Activated T-cell treated with anti-CD3 and anti-CD28 coated beads, Interleukin-2, amount 50 U/mL, for 72 hours (primary cell): ENCODE measurements around the gene LENG9. TPM values are rescaled to one million over a fixed set of nuclear protein-coding genes. Genes with fewer than 3 reads are reported as not detected.
A peak's percentile ranks its signal among the peaks of the same experiment; 100 is the strongest.
"Not testable (repeated sequence)": the region's sequence is repeated elsewhere in the genome, so short reads cannot be mapped to it uniquely, and the experiment has no call there.

Source experiments
- ATAC-seq, 2 donors: fragments of 150-1000 bp; cut with Tn5 transposase; replicated peaks in 1 of 2; 2 replicates each; pipeline ENCODE4 v1.10.0; 2021; ENCODE audit warnings: moderate library complexity in 2 of 2, mild to moderate bottlenecking in 1 of 2
- DNase-seq, 2 donors: peaks; one replicate each; pipeline ENCODE4 v3.0.0; 2021 to 2022; ENCODE audit warnings: mixed read lengths in 1 of 2
- H3K27ac Mint-ChIP-seq: one replicate; pipeline ENCODE4 v1.8.0; 2022; ENCODE audit warnings: mild to moderate bottlenecking, moderate library complexity, mixed read lengths
- H3K27me3 Mint-ChIP-seq: one replicate; pipeline ENCODE4 v1.8.0; 2022; ENCODE audit warnings: low read depth, mixed read lengths
- H3K36me3 Mint-ChIP-seq, 2 donors: one replicate each; pipeline ENCODE4 v1.8.0; 2022; ENCODE audit warnings: mixed read lengths in 2 of 2, mild to moderate bottlenecking in 1 of 2; ENCODE audit not compliant: insufficient read depth in 2 of 2
- H3K4me1 Mint-ChIP-seq: one replicate; pipeline ENCODE4 v1.8.0; 2022; ENCODE audit warnings: low read depth, mixed read lengths
- H3K4me3 Mint-ChIP-seq, 2 donors: one replicate each; pipeline ENCODE4 v1.8.0; 2022; ENCODE audit warnings: mild to moderate bottlenecking in 2 of 2, mixed read lengths in 2 of 2, moderate library complexity in 2 of 2
- H3K9me3 Mint-ChIP-seq, 2 donors: one replicate each; pipeline ENCODE4 v1.8.0; 2022; ENCODE audit warnings: mixed read lengths in 2 of 2
- total RNA-seq, 2 donors: library from RNA; stranded (reverse); gene quantifications; one replicate each; pipeline ENCODE4 v1.2.3, GENCODE V29; 2022

The LENG9 gene
- total RNA-seq, 2 donors from 2014 or later = 3.1 to 5.8 TPM

GRCh38 chr19:54452626-54453025, 11.0 kb downstream of the LENG9 start:
- Mint-ChIP-seq H3K36me3 (peaks cover 22 to 25% of the 10 kb centered on the region in 2 donors), H3K4me1 (peaks cover 25% of the 10 kb centered on the region), H3K27me3 (no peaks in the 10 kb centered on the region), H3K9me3 (no peaks in the 10 kb centered on the region), H3K4me3 (no peak overlapping the region), H3K27ac (no peak overlapping the region)
- DNase-seq (no peak), ATAC-seq (no peak)

- no peaks in the 10 kb centered on the region for H3K27me3 Mint-ChIP-seq
- DNase-seq (no peak), ATAC-seq (no peak)
- no peaks in the 10 kb centered on the region for H3K9me3 Mint-ChIP-seq
- peak overlapping the region; percentile 74 for H3K27ac Mint-ChIP-seq
- H3K4me3 Mint-ChIP-seq = peak overlapping the region in 1 of 2 donors; percentile 91
- H3K36me3 Mint-ChIP-seq = peaks cover 22 to 25% of the 10 kb centered on the region in 2 donors
- H3K4me1 Mint-ChIP-seq = peaks cover 29% of the 10 kb centered on the region
These were observed 11.6 kb downstream of the LENG9 start for GRCh38 chr19:54451997-54452396.

DNA sequence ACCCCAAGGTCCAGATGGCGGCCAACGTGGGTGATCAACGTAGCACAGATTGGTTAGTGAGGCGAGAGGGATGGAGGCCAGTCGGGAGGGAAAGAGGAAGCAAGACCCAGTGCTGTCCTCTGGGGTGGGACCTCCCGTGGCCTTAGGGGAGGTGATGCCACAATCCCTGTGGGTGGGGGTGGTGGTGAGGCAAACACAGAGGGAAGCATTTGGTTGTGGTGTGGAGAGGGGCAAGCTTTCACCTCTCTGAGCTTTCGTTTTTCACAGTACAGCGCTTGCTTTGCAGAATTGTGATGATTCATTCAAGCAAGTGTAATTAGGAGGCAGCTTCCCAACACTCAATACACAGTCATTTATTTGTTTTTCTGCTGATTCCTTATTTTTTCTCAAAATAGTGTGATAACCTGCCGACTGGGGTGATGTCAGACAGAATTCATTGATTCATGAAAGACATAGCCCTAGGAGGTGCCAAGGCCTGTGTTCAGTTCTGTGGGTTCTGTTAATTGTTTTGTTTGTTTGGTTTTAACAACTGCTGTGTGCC, 12.2 kb downstream of the LENG9 start:
- H3K27me3 Mint-ChIP-seq = no peaks in the 10 kb centered on the region
- DNase-seq (no peak), ATAC-seq (no peak)
- peak overlapping the region; percentile 91 to 99 for H3K4me3 Mint-ChIP-seq
- peaks cover 31% of the 10 kb centered on the region for H3K4me1 Mint-ChIP-seq
- no peaks in the 10 kb centered on the region for H3K9me3 Mint-ChIP-seq
- H3K36me3 Mint-ChIP-seq = peaks cover 22 to 25% of the 10 kb centered on the region in 2 donors
- H3K27ac Mint-ChIP-seq = peak overlapping the region; percentile 99

- H3K36me3 Mint-ChIP-seq = peaks cover 22 to 24% of the 10 kb centered on the region in 2 donors
- peak overlapping the region; percentile 99 for H3K27ac Mint-ChIP-seq
- H3K27me3 Mint-ChIP-seq = no peaks in the 10 kb centered on the region
- peak overlapping the region; percentile 91 to 99 for H3K4me3 Mint-ChIP-seq
- ATAC-seq = peak in 1 of 2 donors; percentile 1
- no peak for DNase-seq
- peaks cover 31% of the 10 kb centered on the region for H3K4me1 Mint-ChIP-seq
- no peaks in the 10 kb centered on the region for H3K9me3 Mint-ChIP-seq
These were observed 13.9 kb downstream of the LENG9 start for GRCh38 chr19:54449701-54450069.

DNA sequence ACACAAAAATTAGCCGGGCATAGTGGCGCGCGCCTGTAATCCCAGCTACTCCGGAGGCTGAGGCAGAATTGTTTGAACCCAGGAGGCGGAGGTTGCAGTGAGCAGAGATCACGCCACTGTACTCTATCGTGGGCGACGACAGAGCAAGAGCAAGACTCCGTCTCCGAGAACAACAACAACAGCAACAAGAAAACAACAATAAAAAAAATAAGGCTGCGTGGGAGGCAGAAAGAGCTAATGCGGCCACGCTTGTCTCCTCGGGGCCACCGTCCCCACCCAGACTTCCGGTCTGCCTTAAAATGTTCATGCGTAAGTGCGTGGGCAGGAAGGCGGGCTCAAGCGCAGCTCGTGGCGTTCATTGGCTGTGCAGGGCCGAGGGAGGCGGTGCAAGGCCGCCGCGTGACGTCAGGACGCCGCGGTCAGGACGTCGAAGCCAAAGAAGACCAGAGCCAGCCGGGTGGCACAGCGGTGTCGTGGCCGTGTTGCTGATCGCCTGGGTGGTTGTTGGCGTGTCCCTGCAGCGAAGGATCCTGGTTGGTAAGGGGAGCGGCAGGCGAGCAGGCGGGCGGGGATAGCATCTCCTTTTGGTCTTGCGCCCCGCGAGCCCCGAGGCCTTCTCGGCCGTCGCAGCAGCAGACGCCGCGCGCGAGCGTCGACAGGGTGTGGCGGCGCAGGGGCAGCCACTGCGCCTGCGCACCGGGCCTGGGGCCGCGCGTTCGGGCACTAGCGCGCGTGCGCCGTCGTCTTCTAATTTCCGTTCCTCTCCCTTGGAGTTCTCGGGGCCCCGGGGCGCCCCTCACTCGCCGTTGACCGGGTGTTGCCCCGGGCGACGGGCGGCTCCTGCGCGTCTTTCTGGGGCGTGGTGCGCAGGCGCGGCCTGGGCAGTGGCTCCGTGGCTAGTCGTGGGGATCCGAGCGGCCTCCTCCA, 14.5 kb downstream of the LENG9 start, which contains the start of gene LENG8:
LENG8 (plus strand) TSS at position 426 of the 927 bp plus-strand sequence. CDS start 2,146 bp downstream, outside the sequence.
- Mint-ChIP-seq H3K4me3 (peak within 1 kb of the TSS; percentile 91 to 99), H3K27me3 (no peaks in the 10 kb centered on the region), H3K4me1 (peaks cover 31% of the 10 kb centered on the region), H3K27ac (peak within 1 kb of the TSS; percentile 99), H3K36me3 (peaks cover 23 to 24% of the 10 kb centered on the region in 2 donors), H3K9me3 (no peaks in the 10 kb centered on the region)
- peak; percentile 97 to 98 for DNase-seq
- peak; percentile 93 for ATAC-seq

DNA sequence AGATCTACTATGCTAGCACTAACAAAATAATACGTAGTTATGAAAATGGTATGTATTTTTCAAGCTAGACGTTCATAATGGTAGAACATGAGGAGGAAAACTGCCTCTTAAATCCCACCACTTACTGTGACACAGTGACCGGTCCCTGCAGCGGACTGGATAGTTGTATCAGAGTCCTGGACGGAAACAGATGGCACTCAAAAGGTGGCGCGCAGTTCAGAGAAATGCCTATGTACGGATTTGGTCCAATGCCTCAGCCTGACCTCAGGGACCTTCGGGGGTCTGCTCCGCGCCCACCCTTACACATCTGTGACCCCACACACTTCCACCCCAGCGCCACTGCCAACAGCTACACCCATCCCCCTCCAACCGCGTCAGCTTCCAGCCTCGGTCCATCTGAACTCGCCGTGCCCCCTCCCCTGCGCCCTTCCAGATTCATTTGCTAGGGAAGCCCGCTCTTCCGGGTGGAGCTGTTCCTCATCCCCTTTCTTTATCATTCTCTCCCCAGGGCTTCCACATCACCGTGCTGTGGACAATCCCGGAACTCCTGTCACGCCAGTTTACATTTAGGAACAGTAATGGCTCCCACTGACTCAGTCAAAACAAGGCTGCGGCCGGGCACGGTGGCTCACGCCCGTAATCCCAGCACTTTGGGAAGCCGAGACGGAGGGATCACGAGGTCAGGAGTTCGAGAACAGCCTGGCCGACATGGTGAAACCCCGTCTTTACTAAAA, 15.4 kb downstream of the LENG9 start:
- Mint-ChIP-seq H3K9me3 (no peaks in the 10 kb centered on the region), H3K36me3 (peaks cover 24% of the 10 kb centered on the region in 2 donors), H3K27ac (peak overlapping the region; percentile 97), H3K4me1 (peaks cover 31% of the 10 kb centered on the region), H3K4me3 (peak overlapping the region; percentile 91 to 99), H3K27me3 (no peaks in the 10 kb centered on the region)
- ATAC-seq (peak; percentile 14 to 39), DNase-seq (peak in 1 of 2 donors; percentile 51)

DNA sequence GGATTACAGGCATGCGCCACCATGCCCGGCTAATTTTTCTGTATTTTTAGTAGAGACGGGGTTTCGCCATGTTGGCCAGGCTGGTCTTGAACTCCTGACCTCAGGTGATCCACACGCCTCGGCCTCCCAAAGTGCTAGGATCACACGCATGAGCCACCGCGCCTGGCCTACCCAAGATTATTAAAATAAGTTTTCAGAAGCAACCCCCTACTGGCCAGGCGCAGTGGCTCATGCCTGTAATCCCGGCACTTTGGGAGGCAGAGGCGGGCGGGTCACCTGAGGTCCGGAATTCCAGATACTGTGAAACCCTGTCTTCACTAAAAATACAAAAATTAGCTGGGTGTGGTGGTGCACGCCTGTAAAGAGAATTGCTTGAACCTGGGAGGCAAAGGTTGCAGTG, 17.2 kb downstream of the LENG9 start:
- not testable (repeated sequence) for H3K27me3 Mint-ChIP-seq

DNA sequence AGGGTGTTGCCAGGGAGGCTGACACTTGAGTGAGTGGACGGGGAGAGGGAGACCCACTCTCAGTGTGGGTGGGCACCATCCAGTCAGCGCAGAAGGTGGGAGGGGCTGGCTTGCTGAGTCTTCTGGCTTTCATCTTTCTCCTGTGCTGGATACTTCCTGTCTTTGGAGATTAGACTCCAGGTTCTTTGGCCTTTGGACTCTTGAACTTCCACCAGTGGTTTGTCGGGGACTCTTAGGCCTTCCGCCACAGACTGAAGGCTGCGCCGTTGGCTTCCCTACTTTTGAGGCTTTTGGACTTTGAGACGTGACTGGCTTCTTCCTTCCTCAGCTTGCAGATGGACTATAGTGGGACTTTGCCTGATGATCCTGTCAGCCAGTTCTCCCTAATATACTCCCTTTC, 18.8 kb downstream of the LENG9 start:
- Mint-ChIP-seq H3K36me3 (peaks cover 14 to 15% of the 10 kb centered on the region in 2 donors), H3K4me3 (no peak overlapping the region), H3K27me3 (no peaks in the 10 kb centered on the region), H3K9me3 (no peaks in the 10 kb centered on the region), H3K4me1 (peaks cover 22% of the 10 kb centered on the region), H3K27ac (no peak overlapping the region)
- ATAC-seq (no peak), DNase-seq (no peak)

More for the DNA sequence above, 17.2 kb downstream of the LENG9 start:
- not testable (repeated sequence) for H3K27ac Mint-ChIP-seq, H3K4me3 Mint-ChIP-seq, DNase-seq, H3K9me3 Mint-ChIP-seq, ATAC-seq
- peaks cover 23 to 25% of the 10 kb centered on the region in 2 donors for H3K36me3 Mint-ChIP-seq
- peaks cover 31% of the 10 kb centered on the region for H3K4me1 Mint-ChIP-seq

GRCh38 chr19:54440641-54441040, 22.9 kb downstream of the LENG9 start:
- H3K4me1 Mint-ChIP-seq = peaks cover 6% of the 10 kb centered on the region
- no peaks in the 10 kb centered on the region for H3K27me3 Mint-ChIP-seq
- H3K27ac Mint-ChIP-seq = no peak overlapping the region
- peaks cover 5 to 15% of the 10 kb centered on the region in 2 donors for H3K36me3 Mint-ChIP-seq
- H3K4me3 Mint-ChIP-seq = no peak overlapping the region
- DNase-seq (no peak), ATAC-seq (no peak)
- no peaks in the 10 kb centered on the region for H3K9me3 Mint-ChIP-seq

DNA sequence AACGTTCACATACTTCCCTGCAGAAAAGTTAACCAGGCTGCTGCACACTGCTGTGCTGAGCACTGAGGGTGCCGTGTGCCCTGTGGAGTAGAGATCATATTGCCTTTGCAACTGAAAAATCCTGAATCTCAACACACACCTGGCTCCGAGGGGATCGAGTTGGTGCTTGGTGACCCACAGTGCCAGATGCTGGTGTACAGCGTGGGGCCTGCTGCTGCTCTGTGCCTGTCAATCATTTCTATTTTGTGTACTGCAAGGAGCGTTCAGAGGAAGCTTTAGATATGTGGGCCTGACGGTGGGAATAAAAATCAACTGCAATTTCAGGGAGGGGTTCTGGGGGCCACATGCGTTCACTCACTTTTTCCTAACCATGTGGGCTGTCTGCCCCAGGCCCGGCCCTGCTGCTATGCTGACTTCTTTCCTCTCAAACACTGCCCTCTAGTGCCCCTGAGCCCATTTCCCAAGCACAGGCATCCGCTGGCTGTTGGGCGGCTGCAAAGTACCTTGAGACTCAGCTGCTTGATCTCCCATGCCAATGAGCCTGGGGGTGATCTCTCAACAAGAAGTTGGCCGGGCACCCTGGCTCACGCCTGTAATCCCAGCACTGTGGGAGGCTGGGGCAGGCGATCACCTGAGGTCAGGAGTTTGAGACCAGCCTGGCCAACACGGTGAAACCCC, 24.3 kb downstream of the LENG9 start:
- peaks cover 14% of the 10 kb centered on the region for H3K4me1 Mint-ChIP-seq
- no peak overlapping the region for H3K27ac Mint-ChIP-seq
- peak in 1 of 2 donors; percentile 15 for ATAC-seq
- DNase-seq = no peak
- H3K4me3 Mint-ChIP-seq = no peak overlapping the region
- peaks cover 3 to 11% of the 10 kb centered on the region in 2 donors for H3K36me3 Mint-ChIP-seq
- H3K9me3 Mint-ChIP-seq = no peaks in the 10 kb centered on the region
- H3K27me3 Mint-ChIP-seq = no peaks in the 10 kb centered on the region

DNA sequence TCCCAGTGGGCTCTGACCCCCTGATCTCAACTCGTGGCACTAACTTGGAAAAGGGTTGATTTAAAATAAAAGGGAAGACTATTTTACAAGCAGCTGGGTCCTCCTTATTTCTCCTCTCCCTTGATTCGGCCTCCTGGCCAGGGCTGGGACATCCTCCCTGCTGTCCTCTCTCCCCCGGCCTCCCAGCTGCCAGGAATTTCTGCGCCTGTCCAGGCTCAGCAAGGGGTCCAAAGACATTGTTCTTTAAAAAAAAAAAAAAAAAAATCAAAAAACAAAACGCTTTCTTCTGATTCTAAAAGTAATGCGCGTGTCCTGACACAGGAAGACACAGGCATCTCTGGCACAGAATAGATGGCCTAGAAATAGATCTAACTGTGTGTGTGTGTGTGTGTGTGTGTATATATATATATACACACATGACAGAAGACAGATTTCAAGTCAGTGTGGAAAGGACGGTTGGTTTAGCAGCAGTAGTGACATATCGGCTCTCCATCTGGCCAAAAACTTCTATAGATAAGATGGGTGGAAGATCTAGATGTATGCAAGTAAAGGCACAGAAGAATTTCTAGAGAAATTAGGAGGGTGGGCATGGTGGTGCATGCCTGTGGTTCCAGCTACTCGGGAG, 26.8 kb downstream of the LENG9 start:
- no peak overlapping the region for H3K4me3 Mint-ChIP-seq
- peaks cover 0 to 2% of the 10 kb centered on the region in 2 donors for H3K36me3 Mint-ChIP-seq
- H3K27ac Mint-ChIP-seq = no peak overlapping the region
- ATAC-seq (no peak), DNase-seq (no peak)
- no peaks in the 10 kb centered on the region for H3K27me3 Mint-ChIP-seq
- H3K4me1 Mint-ChIP-seq = peaks cover 16% of the 10 kb centered on the region
- no peaks in the 10 kb centered on the region for H3K9me3 Mint-ChIP-seq

GRCh38 chr19:54436031-54436523, 27.5 kb downstream of the LENG9 start:
- Mint-ChIP-seq H3K36me3 (peaks cover 0 to 2% of the 10 kb centered on the region in 2 donors), H3K4me1 (peaks cover 19% of the 10 kb centered on the region), H3K9me3 (no peaks in the 10 kb centered on the region), H3K27ac (no peak overlapping the region), H3K4me3 (no peak overlapping the region), H3K27me3 (peaks cover 7% of the 10 kb centered on the region)
- DNase-seq (no peak), ATAC-seq (no peak)
